GM04503 (cell line): Measurements from ENCODE around the gene UGGT2.
"Not testable (repeated sequence)": the region's sequence is repeated elsewhere in the genome, so short reads cannot be mapped to it uniquely, and the experiment has no call there.

Experiments used
- DNase-seq: peaks from one replicate; pipeline ENCODE4 v3.0.0-alpha.2; 2012; ENCODE audit warnings: low read depth

The UGGT2 gene

DNA sequence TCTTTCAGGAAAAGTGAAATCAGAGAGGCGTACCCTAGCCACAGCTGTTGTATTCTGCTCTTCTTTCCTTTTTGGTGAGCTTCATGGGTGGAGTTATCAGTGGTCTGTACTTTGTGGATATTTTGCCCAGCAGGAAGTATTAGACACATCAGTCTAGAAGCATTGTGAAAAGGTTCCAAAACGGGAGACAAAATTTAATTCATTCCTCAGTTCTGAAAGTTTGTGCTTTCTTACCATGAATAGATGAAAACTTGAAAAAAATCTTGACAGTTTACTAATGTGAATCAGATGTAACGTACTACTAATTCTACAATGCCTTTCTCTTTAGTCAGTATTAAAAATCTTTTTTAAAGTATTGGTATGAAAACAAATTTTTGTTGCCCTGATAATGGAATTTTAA is 259.4 kb downstream of the UGGT2 start:
- DNase-seq, result no peak

GRCh38 chr13:95793018-95793555 is 260.1 kb downstream of the UGGT2 start:
- DNase-seq, result no peak

- DNase-seq, result no peak
Measured at GRCh38 chr13:95791084-95791722, 262.0 kb downstream of the UGGT2 start.

DNA sequence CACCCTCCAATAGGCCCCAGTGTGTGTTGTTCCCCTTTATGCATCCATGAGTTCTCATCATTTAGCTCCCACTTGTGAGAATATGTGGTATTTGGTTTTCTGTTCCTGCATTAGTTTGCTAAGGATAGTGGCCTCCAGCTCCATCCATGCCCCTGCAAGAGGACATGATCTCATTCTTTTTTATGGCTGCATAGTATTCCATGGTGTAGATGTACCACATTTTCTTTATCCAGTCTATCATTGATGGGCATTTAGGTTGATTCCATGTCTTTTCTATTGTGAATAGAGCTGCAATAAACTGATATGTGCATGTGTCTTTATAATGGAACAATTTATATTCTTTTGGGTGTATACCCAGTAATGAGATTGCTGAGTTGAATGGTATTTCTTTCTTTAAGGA is 263.9 kb downstream of the UGGT2 start:
- DNase-seq, result not testable (repeated sequence)

GRCh38 chr13:95788100-95788463 is 265.1 kb downstream of the UGGT2 start:
- no peak for DNase-seq

GRCh38 chr13:95787356-95788099 is 265.7 kb downstream of the UGGT2 start:
- no peak for DNase-seq

DNA sequence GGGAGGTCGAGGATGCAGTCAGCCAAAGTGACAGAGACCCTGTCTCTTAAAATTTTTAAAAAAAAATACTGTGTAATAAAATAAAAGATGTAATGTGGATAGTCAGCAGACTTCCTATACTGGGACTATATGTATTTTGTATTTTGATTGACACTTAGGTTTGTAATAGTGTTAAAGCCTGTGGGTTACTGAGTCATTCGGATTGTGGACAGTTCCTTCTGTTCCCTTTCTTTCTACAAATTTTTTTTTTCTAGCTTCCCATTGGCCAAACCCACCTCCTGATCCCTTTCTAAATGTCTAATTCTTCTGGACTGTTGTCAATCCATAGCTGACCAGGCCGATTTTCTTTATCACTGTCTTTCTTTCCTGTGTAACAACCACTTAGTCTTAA is 268.3 kb downstream of the UGGT2 start:
- DNase-seq, result no peak

GRCh38 chr13:95784161-95784899 is 268.9 kb downstream of the UGGT2 start:
- peak; percentile 55 for DNase-seq

GRCh38 chr13:95783747-95784146 is 269.5 kb downstream of the UGGT2 start:
- no peak for DNase-seq

- not testable (repeated sequence) for DNase-seq
Measured at GRCh38 chr13:95781940-95782339, 271.3 kb downstream of the UGGT2 start.

DNA sequence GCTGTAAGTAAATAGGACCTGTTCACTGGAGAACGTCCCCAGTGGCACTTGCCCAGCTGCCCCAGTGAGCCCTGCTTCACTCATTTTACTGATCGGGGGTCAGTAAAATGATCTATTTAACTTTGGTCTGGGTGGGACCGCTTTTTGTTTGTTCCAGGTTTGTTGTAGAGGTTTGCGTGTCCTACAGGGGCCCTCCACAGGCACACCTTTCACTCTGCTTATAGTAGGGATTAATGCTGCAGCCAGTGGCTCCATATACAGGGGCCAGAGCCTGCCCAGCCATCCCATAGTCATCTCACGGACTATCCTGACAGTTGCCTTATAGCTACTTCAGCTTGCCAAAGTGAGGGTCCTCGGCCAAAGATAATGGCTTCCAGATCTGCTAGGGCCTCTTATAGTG is 272.2 kb downstream of the UGGT2 start:
- DNase-seq, result no peak

- no peak for DNase-seq
Measured at GRCh38 chr13:95779522-95779921, 273.7 kb downstream of the UGGT2 start.

DNA sequence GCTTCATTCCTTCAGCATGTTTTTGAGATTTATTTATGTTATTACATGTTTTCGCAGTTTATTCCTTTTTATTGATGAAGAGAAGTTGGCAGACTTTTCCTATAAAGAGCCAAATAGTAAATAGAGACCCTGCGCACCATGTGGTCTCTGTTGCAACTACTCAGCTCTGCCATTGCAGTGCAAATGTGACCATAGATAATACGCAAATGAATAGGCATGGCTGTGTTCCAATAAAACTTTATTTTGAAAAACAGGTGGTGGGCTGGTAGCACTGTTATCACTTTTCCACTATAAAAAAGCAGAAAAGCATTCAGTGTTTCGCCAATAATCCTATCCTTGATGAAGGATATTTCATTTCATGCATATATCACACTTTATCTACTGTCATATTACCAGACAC is 281.3 kb downstream of the UGGT2 start:
- DNase-seq, result no peak

DNA sequence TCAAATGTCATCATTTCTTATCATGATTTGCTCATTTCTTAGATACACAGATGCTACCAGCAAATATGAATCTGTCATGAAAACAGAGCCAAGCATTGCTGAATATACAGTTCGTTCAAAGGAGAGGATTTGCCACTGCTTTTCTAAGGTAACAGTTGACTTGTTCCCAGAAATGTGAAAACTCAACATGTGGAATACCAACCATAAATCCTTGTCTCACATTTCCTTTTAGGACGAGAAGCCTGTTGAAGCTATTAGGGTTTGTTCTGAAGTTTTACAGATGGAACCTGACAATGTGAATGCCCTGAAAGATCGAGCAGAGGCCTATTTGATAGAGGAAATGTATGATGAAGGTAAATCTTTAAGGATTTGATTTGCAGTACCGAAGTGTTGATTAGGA is 289.6 kb downstream of the UGGT2 start:
- no peak for DNase-seq

- DNase-seq, result not testable (repeated sequence)
Measured at GRCh38 chr13:95762626-95763025, 290.6 kb downstream of the UGGT2 start.

GRCh38 chr13:95756072-95756471 is 297.1 kb downstream of the UGGT2 start:
- DNase-seq, result no peak

DNA sequence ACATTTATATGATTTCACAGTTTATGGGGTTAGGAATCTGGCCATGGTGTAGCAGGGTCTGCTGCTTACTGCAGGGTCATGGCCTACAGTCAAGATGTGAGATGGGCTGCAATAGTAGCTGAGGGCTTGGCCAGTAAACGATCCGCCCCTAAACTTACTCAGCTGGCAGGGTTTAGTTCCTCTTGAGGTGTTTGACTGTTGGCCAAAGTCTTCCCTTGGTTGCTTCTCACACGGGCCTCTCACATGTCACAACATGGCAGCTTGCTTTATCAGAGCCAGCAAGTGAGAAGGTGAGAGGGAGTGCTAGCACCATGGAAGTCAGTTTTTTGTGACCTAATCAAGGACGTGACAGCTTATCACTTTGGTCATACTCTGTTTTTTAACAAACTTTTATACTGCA is 299.1 kb downstream of the UGGT2 start:
- no peak for DNase-seq

- no peak for DNase-seq
Measured at GRCh38 chr13:95752677-95753076, 300.5 kb downstream of the UGGT2 start.
